IMR-90 (cell line): Measurements from ENCODE around the gene ERGIC1. TPM values are rescaled to one million over a fixed set of nuclear protein-coding genes. Genes with fewer than 3 reads are reported as not detected.

ENCODE experiments used
- ATAC-seq: fragments of 200-7000 bp; cut with Tn5 transposase; 2 replicates; pipeline ENCODE4 v1.9.1; 2020; ENCODE audit warnings: low read depth, mild to moderate bottlenecking, moderate library complexity
- BruUV-seq: library from RNA; stranded (reverse); fragments of 400-500 nt; replicated peaks from 2 replicates; lab custom pipeline; 2021; lab: Mats Ljungman, UMichigan
- CTCF ChIA-PET: fragments of 300-600 bp; formaldehyde crosslinking; extraction: SDS; loops from one replicate; lab custom pipeline; 2021; ENCODE audit warnings: antibody characterized with exemption; lab: Yijun Ruan, JAX
- POLR2A ChIA-PET: fragments of 300-600 bp; sonication (Branson Sonifier 250); formaldehyde crosslinking; loops from one replicate; lab custom pipeline; 2022; ENCODE audit warnings: antibody characterized with exemption; ENCODE audit not compliant: unreplicated experiment; lab: Charles Lee
- DNase-seq: peaks from one replicate; pipeline ENCODE4 v3.0.0; 2013
- H2AFZ ChIP-seq: replicated peaks from 2 replicates; pipeline ENCODE3; 2013; ENCODE audit warnings: low read length, mild to moderate bottlenecking; ENCODE audit not compliant: poor library complexity
- H2AK5ac ChIP-seq: 2 replicates; pipeline ENCODE4 v1.6.1; 2013; ENCODE audit warnings: low read depth, low read length, inconsistent platforms
- H2AK9ac ChIP-seq: replicated peaks from 2 replicates; pipeline ENCODE3; 2013; ENCODE audit warnings: mild to moderate bottlenecking, low read depth, low read length, moderate library complexity; ENCODE audit not compliant: poor library complexity
- H2BK120ac ChIP-seq: 2 replicates; pipeline ENCODE4 v1.6.1; 2013; ENCODE audit warnings: low read depth, low read length, inconsistent platforms
- H2BK15ac ChIP-seq: 3 replicates; pipeline ENCODE4 v1.6.1; 2013; ENCODE audit warnings: low read depth, low read length, inconsistent platforms
- H2BK20ac ChIP-seq: 2 replicates; pipeline ENCODE4 v1.6.1; 2013; ENCODE audit warnings: low read depth, mild to moderate bottlenecking, inconsistent platforms, low read length, moderate library complexity
- H2BK5ac ChIP-seq: 2 replicates; pipeline ENCODE4 v1.6.1; 2013; ENCODE audit warnings: mild to moderate bottlenecking, low read depth, low read length, inconsistent platforms; ENCODE audit not compliant: poor library complexity, severe bottlenecking
- H3K14ac ChIP-seq: replicated peaks from 2 replicates; pipeline ENCODE4 v1.6.1; 2013; ENCODE audit warnings: low read depth, low read length, inconsistent platforms
- H3K18ac ChIP-seq: 2 replicates; pipeline ENCODE4 v1.6.1; 2013; ENCODE audit warnings: low read depth, low read length, control low read depth
- H3K23ac ChIP-seq: 2 replicates; pipeline ENCODE4 v1.6.1; 2013; ENCODE audit warnings: low read depth, low read length, inconsistent platforms
- H3K27ac ChIP-seq: 2 replicates; pipeline ENCODE4 v1.5.1; 2013; ENCODE audit warnings: mild to moderate bottlenecking, control low read depth, low read length; ENCODE audit not compliant: insufficient read depth
- H3K27me3 ChIP-seq: 2 replicates; pipeline ENCODE4 v1.6.1; 2013; ENCODE audit warnings: low read length; ENCODE audit not compliant: control insufficient read depth, insufficient read depth
- H3K36me3 ChIP-seq: 2 replicates; pipeline ENCODE4 v1.6.1; 2013; ENCODE audit warnings: low read length, mixed read lengths; ENCODE audit not compliant: control insufficient read depth, insufficient read depth
- H3K4ac ChIP-seq: 2 replicates; pipeline ENCODE4 v1.6.1; 2013; ENCODE audit warnings: low read depth, low read length, inconsistent platforms
- H3K4me1 ChIP-seq: 2 replicates; pipeline ENCODE4 v1.6.1; 2013; ENCODE audit warnings: low read length, mixed read lengths; ENCODE audit not compliant: control insufficient read depth, insufficient read depth
- H3K4me2 ChIP-seq: 2 replicates; pipeline ENCODE4 v1.6.1; 2013; ENCODE audit warnings: low read depth, mild to moderate bottlenecking, control low read depth, low read length, moderate library complexity
- H3K4me3 ChIP-seq: 2 replicates; pipeline ENCODE4 v1.5.1; 2013; ENCODE audit warnings: low read depth, mild to moderate bottlenecking, control low read depth, low read length, moderate library complexity; ENCODE audit not compliant: insufficient read depth
- H3K56ac ChIP-seq: 2 replicates; pipeline ENCODE4 v1.6.1; 2013; ENCODE audit warnings: low read length, inconsistent platforms; ENCODE audit not compliant: insufficient read depth; ENCODE audit errors: extremely low read depth
- H3K79me1 ChIP-seq, 2 experiments: 2 replicates each; pipeline ENCODE4 v1.6.1; 2013; ENCODE audit warnings: low read length in 2 of 2, inconsistent platforms in 1 of 2, low read depth in 1 of 2
- H3K9ac ChIP-seq: 2 replicates; pipeline ENCODE4 v1.6.1; 2013; ENCODE audit warnings: low read depth, low read length, control low read depth
- H3K9me1 ChIP-seq: 2 replicates; pipeline ENCODE4 v1.6.1; 2013; ENCODE audit warnings: low read length, inconsistent platforms; ENCODE audit not compliant: insufficient read depth
- H3K9me3 ChIP-seq: 2 replicates; pipeline ENCODE4 v1.6.1; 2013; ENCODE audit warnings: low read length; ENCODE audit not compliant: control insufficient read depth, insufficient read depth
- H4K20me1 ChIP-seq: 2 replicates; pipeline ENCODE4 v1.6.1; 2013; ENCODE audit warnings: low read length, inconsistent platforms; ENCODE audit not compliant: insufficient read depth
- H4K5ac ChIP-seq: 2 replicates; pipeline ENCODE4 v1.6.1; 2013; ENCODE audit warnings: mild to moderate bottlenecking, low read depth, low read length, control low read depth
- H4K8ac ChIP-seq, 2 experiments: 2 replicates each; pipeline ENCODE4 v1.6.1; 2013; ENCODE audit warnings: low read depth in 2 of 2, low read length in 2 of 2, control low read depth in 1 of 2, inconsistent platforms in 1 of 2
- H4K91ac ChIP-seq: 2 replicates; pipeline ENCODE4 v1.6.1; 2013; ENCODE audit warnings: low read depth, low read length, inconsistent platforms; ENCODE audit not compliant: insufficient read depth
- BHLHE40 ChIP-seq: fragments of 150-350 bp; IDR thresholded peaks from 2 replicates; pipeline ENCODE4 v1.6.1; 2016; ENCODE audit warnings: mild to moderate bottlenecking, low read depth, low read length
- CEBPB ChIP-seq: IDR thresholded peaks from 2 replicates; pipeline ENCODE4 v1.6.1; 2012; ENCODE audit warnings: low read depth, low read length, improper control_type of control experiment
- CHD1 ChIP-seq: IDR thresholded peaks from 2 replicates; pipeline ENCODE4 v1.6.1; 2012; ENCODE audit warnings: low read depth, low read length, improper control_type of control experiment
- CTCF ChIP-seq: conservative IDR thresholded peaks from 2 replicates; pipeline ENCODE4 v1.5.1; 2012; ENCODE audit warnings: mild to moderate bottlenecking, low read depth, low read length, improper control_type of control experiment
- ELK1 ChIP-seq: fragments of 150-350 bp; IDR thresholded peaks from 2 replicates; pipeline ENCODE4 v1.6.1; 2016; ENCODE audit warnings: low read depth, mild to moderate bottlenecking, low read length, moderate library complexity, borderline replicate concordance
- FOS ChIP-seq: fragments of 150-350 bp; IDR thresholded peaks from 2 replicates; pipeline ENCODE4 v1.6.1; 2016; ENCODE audit warnings: low read depth, low read length
- MAFK ChIP-seq: IDR thresholded peaks from 2 replicates; pipeline ENCODE4 v1.6.1; 2012; ENCODE audit warnings: low read depth, low read length, improper control_type of control experiment
- MAZ ChIP-seq: IDR thresholded peaks from 2 replicates; pipeline ENCODE4 v1.6.1; 2012; ENCODE audit warnings: low read depth, mild to moderate bottlenecking, low read length, improper control_type of control experiment, moderate library complexity, borderline replicate concordance
- MXI1 ChIP-seq: IDR thresholded peaks from 2 replicates; pipeline ENCODE4 v1.6.1; 2012; ENCODE audit warnings: low read depth, mild to moderate bottlenecking, low read length, moderate library complexity, borderline replicate concordance
- NFE2L2 ChIP-seq: fragments of 150-350 bp; IDR thresholded peaks from 2 replicates; pipeline ENCODE4 v1.6.1; 2016; ENCODE audit warnings: low read depth, mild to moderate bottlenecking, low read length
- POLR2A ChIP-seq: IDR thresholded peaks from 2 replicates; pipeline ENCODE4 v1.6.1; 2012; ENCODE audit warnings: mild to moderate bottlenecking, low read depth, low read length
- RAD21 ChIP-seq: IDR thresholded peaks from 2 replicates; pipeline ENCODE4 v1.6.1; 2012; ENCODE audit warnings: low read length, improper control_type of control experiment
- RCOR1 ChIP-seq: IDR thresholded peaks from 2 replicates; pipeline ENCODE4 v1.6.1; 2012; ENCODE audit warnings: mild to moderate bottlenecking, low read length, improper control_type of control experiment; ENCODE audit not compliant: insufficient replicate concordance
- RFX5 ChIP-seq: IDR thresholded peaks from 2 replicates; pipeline ENCODE4 v1.8.0; 2012; ENCODE audit warnings: low read depth, mild to moderate bottlenecking, low read length, moderate library complexity
- SMC3 ChIP-seq: fragments of 150-350 bp; IDR thresholded peaks from 2 replicates; pipeline ENCODE4 v1.6.1; 2016; ENCODE audit warnings: low read depth, mild to moderate bottlenecking, antibody characterized with exemption, low read length, moderate library complexity
- USF2 ChIP-seq: fragments of 150-350 bp; IDR thresholded peaks from 2 replicates; pipeline ENCODE4 v1.6.1; 2017; ENCODE audit warnings: mild to moderate bottlenecking, antibody characterized with exemption, low read length, low read depth
- WGBS, 2 experiments: methylation state at CpG; one replicate each; pipeline versions ENCODE4 v1.1.5 to v1.1.7; 2013; ENCODE audit warnings: missing lambda C conversion rate in 2 of 2; ENCODE audit not compliant: insufficient read length in 1 of 2; ENCODE audit errors: extremely low coverage in 2 of 2; 5-methylcytosine and 5-hydroxymethylcytosine counted together
- dilution Hi-C: fragments of 300-500 bp; cut with HindIII; formaldehyde crosslinking; loops from one replicate; pipeline ENCODE4 v1.14.3; 2018; ENCODE audit warnings: low sequenced_read_pairs; ENCODE audit not compliant: unreplicated experiment
- in situ Hi-C: fragments of 300-500 bp; cut with MboI; formaldehyde crosslinking; loops from 3 replicates; pipeline ENCODE4 v1.14.3; 2019; ENCODE audit warnings: low sequenced_read_pairs, inconsistent platforms, mixed read lengths
- intact Hi-C: fragments of 100-400 bp; cut with micrococcal nuclease; formaldehyde crosslinking; loops from 2 replicates; pipeline ENCODE4 v1.10.0; 2022
- polyA plus RNA-seq, 3 experiments: library from polyadenylated mRNA; depleted of rRNA; stranded (reverse); fragments of >200 nt; gene quantifications; 2 replicates each; pipeline ENCODE4 v1.2.3, GENCODE V29; 2012; ENCODE audit warnings: low replicate concordance in 1 of 3
- total RNA-seq: library from RNA; depleted of rRNA; stranded (reverse); fragments of >200 nt; gene quantifications from 2 replicates; pipeline ENCODE4 v1.2.3, GENCODE V29; 2012

ERGIC1 gene
- total and polyA plus RNA-seq, 2 of the 4 experiments (the other 2 are of a cell fraction), result 134 to 192 TPM

- no peak overlapping the region for H2AFZ ChIP-seq
- no peak overlapping the region for H4K8ac ChIP-seq
- dilution Hi-C loops, result no loop called here
- H3K14ac ChIP-seq, result no peak overlapping the region
- peaks cover 25% of the 10 kb centered on the region; the same call in 1 of the 2 replicates for H4K20me1 ChIP-seq
- no peak overlapping the region for H2BK5ac ChIP-seq
- ChIA-PET POLR2A (no interaction called here), CTCF (no interaction called here)
- no peak overlapping the region for H3K18ac ChIP-seq
- H3K4me3 ChIP-seq, result no peak overlapping the region
- no peak for TF ChIP-seq RAD21
- TF ChIP-seq FOS, result no peak
- no peak for TF ChIP-seq BHLHE40
- no peak for TF ChIP-seq RCOR1
- no peak for TF ChIP-seq CTCF
- no peak for TF ChIP-seq SMC3
- no peak for TF ChIP-seq CEBPB
- TF ChIP-seq RFX5, result no peak
- TF ChIP-seq USF2, result no peak
- TF ChIP-seq CHD1, result no peak
- no peak for TF ChIP-seq POLR2A
- no peak for TF ChIP-seq ELK1
- no peak for TF ChIP-seq NFE2L2
- no peak for TF ChIP-seq MAZ
- TF ChIP-seq MAFK, result no peak
- no peak for TF ChIP-seq MXI1
- H3K56ac ChIP-seq, result no peak overlapping the region
- no peak for ATAC-seq
- 92% methylated on average over 2 of the region's 7 CpGs; no CpG with 5 or more reads in 1 of the 2 experiments for WGBS, 2 experiments
- BruUV-seq, result no TSS peak
- H3K36me3 ChIP-seq, result peaks cover 25% of the 10 kb centered on the region
- no peak overlapping the region for H4K91ac ChIP-seq
- H3K27ac ChIP-seq, result no peak overlapping the region
- no peak overlapping the region for H2AK9ac ChIP-seq
- no peak overlapping the region for H4K5ac ChIP-seq
- peaks cover 22% of the 10 kb centered on the region for H3K4me1 ChIP-seq
- H3K23ac ChIP-seq, result no peak overlapping the region
- in situ Hi-C loops, result no loop called here
- no peak for DNase-seq
- H3K9ac ChIP-seq, result no peak overlapping the region
- no peak overlapping the region for H2BK15ac ChIP-seq
- no peak overlapping the region for H2BK120ac ChIP-seq
- H3K4me2 ChIP-seq, result no peak overlapping the region
- H3K4ac ChIP-seq, result no peak overlapping the region
- H2AK5ac ChIP-seq, result no peak overlapping the region
- peaks cover 10 to 89% of the 10 kb centered on the region in 2 experiments; a peak in 3 of 4 replicates for H3K79me1 ChIP-seq
- H3K9me3 ChIP-seq, result no peaks in the 10 kb centered on the region
- intact Hi-C loops, result loop anchor here (10.0 kb wide), 1 partner anchor 123 kb away; no protein-coding TSS in a partner anchor
- H2BK20ac ChIP-seq, result no peak overlapping the region
- H3K27me3 ChIP-seq, result no peaks in the 10 kb centered on the region
- peaks cover 31% of the 10 kb centered on the region for H3K9me1 ChIP-seq
Measured at GRCh38 chr5:172837640-172838039, 3.6 kb downstream of the ERGIC1 start.
